ENCODE data around the gene AOPEP. TPM values are rescaled to one million over a fixed set of nuclear protein-coding genes. Genes with fewer than 3 reads are reported as not detected.

Gene AOPEP
- total RNA-seq, 6 donors from 2014 or later: 55.4 to 410 (median 111) TPM

GRCh38 chr9:95099321-95100070 lies 373.0 kb downstream of the AOPEP start:
- peak overlapping the region in 2 of 4 donors; percentile 15 to 17 for H3K27ac ChIP-seq
- no peaks in the 10 kb centered on the region for H3K27me3 ChIP-seq
- H3K4me3 ChIP-seq: no peak overlapping the region
- no peak for TF ChIP-seq CTCF (IDR thresholded peaks at IDR 0.05)
- no peak for TF ChIP-seq POLR2AphosphoS5 (IDR thresholded peaks at IDR 0.05)
- TF ChIP-seq EP300 (IDR thresholded peaks at IDR 0.05): no peak
- no peak for TF ChIP-seq POLR2A (IDR thresholded peaks at IDR 0.05)
- no peaks in the 10 kb centered on the region for H3K9me3 ChIP-seq
- no peak for ATAC-seq (ENCODE audit: low FRiP score in 2 of 2)
- H3K36me3 ChIP-seq: peaks cover 0 to 14% (median 0%) of the 10 kb centered on the region in 4 donors
- H3K4me1 ChIP-seq: peaks cover 0 to 19% (median 13%) of the 10 kb centered on the region in 4 donors
- 92 to 98% methylated on average over 14 to 23 of the region's 24 CpGs for WGBS, 2 donors
- no peak for DNase-seq

GRCh38 chr9:95100071-95100627 lies 373.6 kb downstream of the AOPEP start:
- Histone ChIP-seq H3K9me3 (no peaks in the 10 kb centered on the region), H3K36me3 (peaks cover 0 to 14% (median 3%) of the 10 kb centered on the region in 4 donors), H3K27me3 (no peaks in the 10 kb centered on the region), H3K4me1 (peaks cover 0 to 14% (median 9%) of the 10 kb centered on the region in 4 donors), H3K27ac (peak overlapping the region in 1 of 4 donors; percentile 15), H3K4me3 (no peak overlapping the region)
- 85 to 89% methylated on average over 4 of the region's 4 CpGs for WGBS, 2 donors
- DNase-seq: no peak
- TF ChIP-seq POLR2AphosphoS5 (IDR thresholded peaks at IDR 0.05) (no peak), CTCF (IDR thresholded peaks at IDR 0.05) (no peak), POLR2A (IDR thresholded peaks at IDR 0.05) (no peak), EP300 (IDR thresholded peaks at IDR 0.05) (no peak)
- ATAC-seq (ENCODE audit: low FRiP score in 2 of 2): no peak

GRCh38 chr9:95101326-95101725 lies 374.8 kb downstream of the AOPEP start:
- no peak for DNase-seq
- TF ChIP-seq POLR2A (IDR thresholded peaks at IDR 0.05): no peak
- no peak for TF ChIP-seq EP300 (IDR thresholded peaks at IDR 0.05)
- TF ChIP-seq CTCF (IDR thresholded peaks at IDR 0.05): no peak
- no peak for TF ChIP-seq POLR2AphosphoS5 (IDR thresholded peaks at IDR 0.05)
- peaks cover 0 to 24% (median 5%) of the 10 kb centered on the region in 4 donors for H3K36me3 ChIP-seq
- no peaks in the 10 kb centered on the region for H3K27me3 ChIP-seq
- no peak overlapping the region for H3K27ac ChIP-seq
- no peak for ATAC-seq (ENCODE audit: low FRiP score in 2 of 2)
- no peaks in the 10 kb centered on the region for H3K9me3 ChIP-seq
- WGBS, 2 donors: 90 to 95% methylated on average over 12 of the region's 12 CpGs
- no peak overlapping the region for H3K4me3 ChIP-seq
- peaks cover 0 to 7% (median 3%) of the 10 kb centered on the region in 4 donors for H3K4me1 ChIP-seq

GRCh38 chr9:95102001-95102433 lies 375.5 kb downstream of the AOPEP start:
- TF ChIP-seq CTCF (IDR thresholded peaks at IDR 0.05) (no peak), POLR2AphosphoS5 (IDR thresholded peaks at IDR 0.05) (no peak), POLR2A (IDR thresholded peaks at IDR 0.05) (no peak), EP300 (IDR thresholded peaks at IDR 0.05) (no peak)
- 92 to 93% methylated on average over 7 to 8 of the region's 8 CpGs for WGBS, 2 donors
- Histone ChIP-seq H3K4me1 (peaks cover 0 to 5% (median 2%) of the 10 kb centered on the region in 4 donors), H3K4me3 (no peak overlapping the region), H3K9me3 (no peaks in the 10 kb centered on the region), H3K27me3 (no peaks in the 10 kb centered on the region), H3K36me3 (peaks cover 0 to 30% (median 11%) of the 10 kb centered on the region in 4 donors), H3K27ac (no peak overlapping the region)
- ATAC-seq (ENCODE audit: low FRiP score in 2 of 2) (no peak), DNase-seq (no peak)

All from upper lobe of left lung (tissue), 6 donors.